Fibroblast of lung (primary cell): ENCODE data around the gene PLN.

ENCODE experiments used
- EZH2 ChIP-seq: IDR thresholded peaks from 2 replicates; pipeline ENCODE4 v1.5.1; 2012; ENCODE audit warnings: low read length, control low read depth, mild to moderate bottlenecking; ENCODE audit errors: missing control alignments
- TF ChIP-seq, protein P1 (sequence below), 2 donors: IDR thresholded peaks in 1 of 2; conservative IDR thresholded peaks in 1 of 2; 1 replicate in 1 of 2; 2 replicates in 1 of 2; pipeline ENCODE4 v1.5.1; 2011 to 2012; ENCODE audit warnings: low read length in 2 of 2, control low read depth in 1 of 2, inconsistent platforms in 1 of 2, low read depth in 1 of 2, mild to moderate bottlenecking in 1 of 2

DNA sequence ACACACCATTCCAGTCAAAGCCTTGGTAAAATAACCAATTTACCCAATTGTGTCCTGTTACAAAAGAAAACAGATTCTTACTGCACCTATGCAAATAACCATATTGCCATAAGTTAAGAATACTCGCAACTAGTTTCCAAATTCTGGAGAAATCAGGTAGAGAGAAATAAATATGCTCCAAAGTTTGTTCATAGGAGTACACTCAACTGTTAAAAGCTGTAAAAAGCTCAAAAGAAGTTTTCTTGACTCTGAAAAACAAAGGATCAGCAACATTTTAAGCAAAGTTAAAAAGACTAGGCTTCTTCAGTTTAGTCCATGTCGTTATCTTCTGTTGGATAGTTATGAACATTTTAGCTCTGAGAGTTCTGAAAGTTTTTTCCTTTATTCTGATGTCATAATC is 55.3 kb downstream of the PLN start:
- TF ChIP-seq, protein P1, sequence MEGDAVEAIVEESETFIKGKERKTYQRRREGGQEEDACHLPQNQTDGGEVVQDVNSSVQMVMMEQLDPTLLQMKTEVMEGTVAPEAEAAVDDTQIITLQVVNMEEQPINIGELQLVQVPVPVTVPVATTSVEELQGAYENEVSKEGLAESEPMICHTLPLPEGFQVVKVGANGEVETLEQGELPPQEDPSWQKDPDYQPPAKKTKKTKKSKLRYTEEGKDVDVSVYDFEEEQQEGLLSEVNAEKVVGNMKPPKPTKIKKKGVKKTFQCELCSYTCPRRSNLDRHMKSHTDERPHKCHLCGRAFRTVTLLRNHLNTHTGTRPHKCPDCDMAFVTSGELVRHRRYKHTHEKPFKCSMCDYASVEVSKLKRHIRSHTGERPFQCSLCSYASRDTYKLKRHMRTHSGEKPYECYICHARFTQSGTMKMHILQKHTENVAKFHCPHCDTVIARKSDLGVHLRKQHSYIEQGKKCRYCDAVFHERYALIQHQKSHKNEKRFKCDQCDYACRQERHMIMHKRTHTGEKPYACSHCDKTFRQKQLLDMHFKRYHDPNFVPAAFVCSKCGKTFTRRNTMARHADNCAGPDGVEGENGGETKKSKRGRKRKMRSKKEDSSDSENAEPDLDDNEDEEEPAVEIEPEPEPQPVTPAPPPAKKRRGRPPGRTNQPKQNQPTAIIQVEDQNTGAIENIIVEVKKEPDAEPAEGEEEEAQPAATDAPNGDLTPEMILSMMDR (conservative IDR thresholded peaks at IDR 0.05 in 1 of 2, IDR thresholded peaks at IDR 0.05 in 1 of 2; ENCODE audit: low read depth in 1 of 2, low read length in 2 of 2) = no peak
- TF ChIP-seq EZH2 = no peak
